Sigmoid colon (tissue), 4 donors: ENCODE data around the gene NUMB.
A peak's percentile ranks its signal among the peaks of the same experiment; 100 is the strongest.

Experiments used
- POLR2AphosphoS5 ChIP-seq, 4 donors: sonication (generic); formaldehyde crosslinking; IDR thresholded peaks; one replicate each; pipeline ENCODE4 v1.6.1; 2017; ENCODE audit warnings: antibody characterized with exemption in 4 of 4
- TF ChIP-seq, protein P1 (sequence below), 4 experiments: fragments of 450-650 bp in 3 of 4; fragments of 200-600 bp in 1 of 4; IDR thresholded peaks; one replicate each; pipeline ENCODE4 v1.5.1; 2016 to 2019; ENCODE audit warnings: antibody characterized with exemption in 4 of 4, mild to moderate bottlenecking in 3 of 4, moderate library complexity in 2 of 4

GRCh38 chr14:73460691-73461127 lies 2.4 kb upstream of the NUMB start:
- TF ChIP-seq, protein P1, sequence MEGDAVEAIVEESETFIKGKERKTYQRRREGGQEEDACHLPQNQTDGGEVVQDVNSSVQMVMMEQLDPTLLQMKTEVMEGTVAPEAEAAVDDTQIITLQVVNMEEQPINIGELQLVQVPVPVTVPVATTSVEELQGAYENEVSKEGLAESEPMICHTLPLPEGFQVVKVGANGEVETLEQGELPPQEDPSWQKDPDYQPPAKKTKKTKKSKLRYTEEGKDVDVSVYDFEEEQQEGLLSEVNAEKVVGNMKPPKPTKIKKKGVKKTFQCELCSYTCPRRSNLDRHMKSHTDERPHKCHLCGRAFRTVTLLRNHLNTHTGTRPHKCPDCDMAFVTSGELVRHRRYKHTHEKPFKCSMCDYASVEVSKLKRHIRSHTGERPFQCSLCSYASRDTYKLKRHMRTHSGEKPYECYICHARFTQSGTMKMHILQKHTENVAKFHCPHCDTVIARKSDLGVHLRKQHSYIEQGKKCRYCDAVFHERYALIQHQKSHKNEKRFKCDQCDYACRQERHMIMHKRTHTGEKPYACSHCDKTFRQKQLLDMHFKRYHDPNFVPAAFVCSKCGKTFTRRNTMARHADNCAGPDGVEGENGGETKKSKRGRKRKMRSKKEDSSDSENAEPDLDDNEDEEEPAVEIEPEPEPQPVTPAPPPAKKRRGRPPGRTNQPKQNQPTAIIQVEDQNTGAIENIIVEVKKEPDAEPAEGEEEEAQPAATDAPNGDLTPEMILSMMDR (IDR thresholded peaks at IDR 0.05): no peak
- TF ChIP-seq POLR2AphosphoS5 (IDR thresholded peaks at IDR 0.05): peak in 2 of 4 donors; percentile 19
